HepG2 (cell line): ENCODE measurements around the gene GGNBP2. TPM values are rescaled to one million over a fixed set of nuclear protein-coding genes. Genes with fewer than 3 reads are reported as not detected.
A peak's percentile ranks its signal among the peaks of the same experiment; 100 is the strongest.

ENCODE experiments used
- AGO1 ChIP-seq: fragments of 200-400 bp; formaldehyde crosslinking; IDR thresholded peaks from 2 replicates; pipeline ENCODE4 v1.6.1; 2017; ENCODE audit warnings: mild to moderate bottlenecking, low read depth, low read length, moderate library complexity; ENCODE audit not compliant: poor library complexity, severe bottlenecking
- BHLHE40 ChIP-seq: IDR thresholded peaks from 2 replicates; pipeline ENCODE4 v1.6.1; 2011; ENCODE audit warnings: low read length, improper control_type of control experiment
- FLYWCH1 ChIP-seq: sonication (generic); formaldehyde crosslinking; IDR thresholded peaks from 2 replicates; pipeline ENCODE4 v1.8.1; 2023; ENCODE audit warnings: mild to moderate bottlenecking, missing genetic modification reagents
- GRHL1 ChIP-seq: sonication (generic); formaldehyde crosslinking; conservative IDR thresholded peaks from 2 replicates; pipeline ENCODE4 v1.8.0; 2022; ENCODE audit warnings: missing genetic modification reagents
- GTF2F1 ChIP-seq: fragments of 150-350 bp; IDR thresholded peaks from 2 replicates; pipeline ENCODE4 v1.6.1; 2014; ENCODE audit warnings: low read length
- MTA3 ChIP-seq: sonication (generic); formaldehyde crosslinking; IDR thresholded peaks from 2 replicates; pipeline ENCODE4 v1.4.0; 2020; ENCODE audit warnings: missing genetic modification reagents
- RFXANK ChIP-seq: IDR thresholded peaks from 2 replicates; pipeline ENCODE4 v1.6.1; 2016
- TEAD3 ChIP-seq: optimal IDR thresholded peaks from 2 replicates; pipeline ENCODE3; 2016; ENCODE audit warnings: borderline replicate concordance
- ZNF224 ChIP-seq: sonication (generic); formaldehyde crosslinking; IDR thresholded peaks from 2 replicates; pipeline ENCODE4 v1.5.0; 2020; ENCODE audit warnings: mild to moderate bottlenecking, missing genetic modification reagents
- ZNF264 ChIP-seq: sonication (generic); formaldehyde crosslinking; IDR thresholded peaks from 2 replicates; pipeline ENCODE4 v1.4.0; 2020; ENCODE audit warnings: missing genetic modification reagents
- ZNF367 ChIP-seq: sonication (generic); formaldehyde crosslinking; IDR thresholded peaks from 2 replicates; pipeline ENCODE4 v1.4.0; 2020; ENCODE audit warnings: missing genetic modification reagents, borderline replicate concordance
- ZNF619 ChIP-seq: sonication (generic); formaldehyde crosslinking; IDR thresholded peaks from 2 replicates; pipeline ENCODE4 v1.4.0; 2020; ENCODE audit warnings: mild to moderate bottlenecking, missing genetic modification reagents
- ZNF790 ChIP-seq: sonication (generic); formaldehyde crosslinking; IDR thresholded peaks from 2 replicates; pipeline ENCODE4 v1.8.0; 2022; ENCODE audit warnings: missing genetic modification reagents, mild to moderate bottlenecking, borderline replicate concordance
- polyA plus RNA-seq, 8 experiments: library from polyadenylated mRNA; depleted of rRNA in 3 of 8; stranded (reverse) in 7 of 8; unstranded in 1 of 8; fragments of >200 nt; fragmentation: Illumina TruSeq in 4 of 8; extraction: Trizol in 4 of 8; gene quantifications; 2 replicates each; pipeline versions ENCODE4 v1.2.1 to v1.2.3, GENCODE V29; 2011 to 2016; ENCODE audit warnings: low read depth in 4 of 8, missing spikeins in 1 of 8, mixed read lengths in 1 of 8; ENCODE audit not compliant: insufficient read depth in 1 of 8
- total RNA-seq, 5 experiments: library from RNA; depleted of rRNA; stranded (reverse); fragments of >200 nt; fragmentation: Illumina TruSeq; extraction: Trizol; gene quantifications; 2 replicates each; pipeline ENCODE4 v1.2.3, GENCODE V29; 2016; ENCODE audit warnings: low read depth in 1 of 5
- TF ChIP-seq, protein P1 (sequence below): sonication (generic); formaldehyde crosslinking; IDR thresholded peaks from 2 replicates; pipeline ENCODE4 v1.5.1; 2020; ENCODE audit warnings: mild to moderate bottlenecking, missing genetic modification reagents

GGNBP2 gene
- total and polyA plus RNA-seq, 2 of the 13 experiments (the other 11 are each of a cell fraction or from before 2014, with no cell fraction given) = 53.3 to 84.2 TPM

- TF ChIP-seq BHLHE40 = 0 out of 2 replicates have a peak, but pooled peaks have one; percentile 23
- no peak for TF ChIP-seq ZNF367 (CRISPR knock-in tag)
- no peak for TF ChIP-seq GRHL1 (CRISPR knock-in tag)
- no peak for TF ChIP-seq GTF2F1
- TF ChIP-seq, protein P1, sequence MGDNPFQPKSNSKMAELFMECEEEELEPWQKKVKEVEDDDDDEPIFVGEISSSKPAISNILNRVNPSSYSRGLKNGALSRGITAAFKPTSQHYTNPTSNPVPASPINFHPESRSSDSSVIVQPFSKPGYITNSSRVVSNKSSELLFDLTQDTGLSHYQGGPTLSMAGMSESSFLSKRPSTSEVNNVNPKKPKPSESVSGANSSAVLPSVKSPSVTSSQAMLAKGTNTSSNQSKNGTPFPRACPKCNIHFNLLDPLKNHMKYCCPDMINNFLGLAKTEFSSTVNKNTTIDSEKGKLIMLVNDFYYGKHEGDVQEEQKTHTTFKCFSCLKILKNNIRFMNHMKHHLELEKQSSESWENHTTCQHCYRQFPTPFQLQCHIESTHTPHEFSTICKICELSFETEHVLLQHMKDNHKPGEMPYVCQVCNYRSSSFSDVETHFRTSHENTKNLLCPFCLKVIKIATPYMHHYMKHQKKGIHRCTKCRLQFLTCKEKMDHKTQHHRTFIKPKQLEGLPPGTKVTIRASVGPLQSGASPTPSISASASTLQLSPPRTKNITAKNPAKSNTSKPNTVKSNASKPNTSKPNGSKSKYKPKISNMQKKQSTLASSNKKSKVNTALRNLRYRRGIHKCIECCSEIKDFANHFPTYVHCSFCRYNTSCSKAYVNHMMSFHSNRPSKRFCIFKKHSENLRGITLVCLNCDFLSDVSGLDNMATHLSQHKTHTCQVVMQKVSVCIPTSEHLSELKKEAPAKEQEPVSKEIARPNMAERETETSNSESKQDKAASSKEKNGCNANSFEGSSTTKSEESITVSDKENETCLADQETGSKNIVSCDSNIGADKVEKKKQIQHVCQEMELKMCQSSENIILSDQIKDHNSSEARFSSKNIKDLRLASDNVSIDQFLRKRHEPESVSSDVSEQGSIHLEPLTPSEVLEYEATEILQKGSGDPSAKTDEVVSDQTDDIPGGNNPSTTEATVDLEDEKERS (CRISPR knock-in tag) = no peak
- TF ChIP-seq AGO1 = no peak
- TF ChIP-seq RFXANK (CRISPR knock-in tag) = no peak
- TF ChIP-seq MTA3 (CRISPR knock-in tag) = no peak
- TF ChIP-seq FLYWCH1 (CRISPR knock-in tag) = peak; percentile 55; the same call in 1 of the 2 replicates
- no peak for TF ChIP-seq ZNF619 (CRISPR knock-in tag)
- TF ChIP-seq ZNF790 (CRISPR knock-in tag) = peak; percentile 81; the same call in 1 of the 2 replicates
- TF ChIP-seq ZNF264 (CRISPR knock-in tag) = no peak
- TF ChIP-seq ZNF224 (CRISPR knock-in tag) = no peak
- peak; percentile 14 for TF ChIP-seq TEAD3
Measured at GRCh38 chr17:36545465-36546417, 1.0 kb downstream of the GGNBP2 start (continued).
